Memory B cell (primary cell): Measurements from ENCODE around the gene TBRG4.
"Not testable (repeated sequence)": the region's sequence is repeated elsewhere in the genome, so short reads cannot be mapped to it uniquely, and the experiment has no call there.

Source experiments
- ATAC-seq: fragments of 150-1000 bp; cut with Tn5 transposase; 2 replicates; pipeline ENCODE4 v1.10.0; 2021; ENCODE audit warnings: low read depth, mild to moderate bottlenecking, moderate library complexity
- DNase-seq, 2 donors: peaks; one replicate each; pipeline ENCODE4 v3.0.0; 2022; ENCODE audit warnings: low spot score in 2 of 2
- H3K27ac Mint-ChIP-seq: one replicate; pipeline ENCODE4 v1.8.0; 2022; ENCODE audit warnings: mild to moderate bottlenecking, moderate library complexity, mixed read lengths
- H3K27me3 Mint-ChIP-seq: one replicate; pipeline ENCODE4 v1.8.0; 2022; ENCODE audit warnings: mixed read lengths
- H3K36me3 Mint-ChIP-seq: one replicate; pipeline ENCODE4 v1.8.0; 2022; ENCODE audit warnings: mild to moderate bottlenecking, mixed read lengths
- H3K4me1 Mint-ChIP-seq: one replicate; pipeline ENCODE4 v1.8.0; 2022; ENCODE audit warnings: mixed read lengths
- H3K4me3 Mint-ChIP-seq: one replicate; pipeline ENCODE4 v1.8.0; 2022; ENCODE audit warnings: mild to moderate bottlenecking, moderate library complexity, mixed read lengths
- H3K9me3 Mint-ChIP-seq: one replicate; pipeline ENCODE4 v1.8.0; 2022; ENCODE audit warnings: mixed read lengths

TBRG4 gene

DNA sequence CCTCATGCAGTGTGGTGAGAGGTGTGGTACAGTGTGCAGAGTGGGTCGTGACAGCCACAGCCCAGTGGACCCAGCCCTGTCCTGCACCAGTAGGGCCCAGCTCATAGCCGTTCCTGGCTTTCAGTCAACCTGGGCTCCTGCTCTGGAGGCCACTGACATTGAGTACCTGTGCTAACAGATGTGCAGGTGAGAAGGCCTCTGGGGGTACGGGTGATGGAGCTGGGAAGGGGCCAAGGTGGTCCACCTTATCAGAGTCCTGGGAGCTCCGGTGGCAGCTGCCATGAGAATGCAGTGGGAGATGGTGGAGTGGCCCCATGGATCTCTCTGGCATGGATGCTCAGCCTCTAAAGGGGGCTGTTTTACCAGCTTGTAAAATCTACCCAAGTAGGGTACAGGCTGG is 6.1 kb upstream of the TBRG4 start:
- no peaks in the 10 kb centered on the region for H3K36me3 Mint-ChIP-seq
- no peaks in the 10 kb centered on the region for H3K4me1 Mint-ChIP-seq
- H3K27ac Mint-ChIP-seq = no peak overlapping the region
- H3K27me3 Mint-ChIP-seq = peaks cover 9% of the 10 kb centered on the region
- H3K9me3 Mint-ChIP-seq = no peaks in the 10 kb centered on the region
- no peak overlapping the region for H3K4me3 Mint-ChIP-seq
- ATAC-seq (no peak), DNase-seq (no peak)

DNA sequence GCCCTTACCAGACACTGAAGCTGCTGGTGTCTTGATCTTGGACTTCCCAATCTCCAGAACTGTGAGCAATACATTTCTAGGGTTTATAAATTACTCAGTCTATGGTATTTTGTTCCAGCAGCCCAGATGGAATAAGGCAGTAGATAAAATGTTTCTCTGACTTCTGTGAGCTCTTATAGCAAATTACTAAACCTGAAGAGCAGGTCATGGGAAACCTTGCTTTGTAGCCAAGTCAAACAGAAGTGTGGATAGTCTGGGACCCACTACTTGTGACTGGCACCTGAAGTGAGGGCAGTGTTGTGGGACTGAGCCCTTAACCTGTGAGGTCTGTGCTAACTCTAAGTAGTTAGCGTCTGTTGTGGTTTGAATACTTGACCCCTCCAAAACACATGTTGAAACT is 4.6 kb upstream of the TBRG4 start:
- Mint-ChIP-seq H3K27ac (no peak overlapping the region), H3K4me1 (peaks cover 6% of the 10 kb centered on the region), H3K4me3 (no peak overlapping the region), H3K36me3 (no peaks in the 10 kb centered on the region), H3K27me3 (peaks cover 9% of the 10 kb centered on the region), H3K9me3 (no peaks in the 10 kb centered on the region)
- DNase-seq = no peak
- no peak for ATAC-seq

DNA sequence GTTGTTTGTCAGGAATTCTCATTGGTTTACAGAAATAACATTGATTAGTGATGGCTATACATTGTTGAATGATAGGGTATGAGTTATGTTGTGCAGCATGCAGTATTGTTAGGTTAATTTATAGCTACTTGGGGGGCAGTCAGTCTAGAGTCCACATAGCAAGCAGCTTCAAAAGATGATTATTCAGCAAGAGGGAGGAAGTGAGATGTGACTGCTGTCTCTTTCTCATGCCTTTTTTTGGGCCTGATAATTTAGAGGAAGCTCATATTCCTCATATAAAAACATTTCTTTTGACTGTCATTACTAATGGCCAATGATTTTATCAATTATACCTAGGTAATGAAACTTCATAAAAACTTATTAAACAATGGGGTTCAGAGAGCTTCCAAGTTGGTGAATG is 3.4 kb upstream of the TBRG4 start:
- Mint-ChIP-seq H3K36me3 (no peaks in the 10 kb centered on the region), H3K9me3 (no peaks in the 10 kb centered on the region), H3K4me3 (no peak overlapping the region), H3K27ac (no peak overlapping the region), H3K4me1 (peaks cover 9% of the 10 kb centered on the region), H3K27me3 (peaks cover 9% of the 10 kb centered on the region)
- ATAC-seq = no peak
- no peak for DNase-seq

DNA sequence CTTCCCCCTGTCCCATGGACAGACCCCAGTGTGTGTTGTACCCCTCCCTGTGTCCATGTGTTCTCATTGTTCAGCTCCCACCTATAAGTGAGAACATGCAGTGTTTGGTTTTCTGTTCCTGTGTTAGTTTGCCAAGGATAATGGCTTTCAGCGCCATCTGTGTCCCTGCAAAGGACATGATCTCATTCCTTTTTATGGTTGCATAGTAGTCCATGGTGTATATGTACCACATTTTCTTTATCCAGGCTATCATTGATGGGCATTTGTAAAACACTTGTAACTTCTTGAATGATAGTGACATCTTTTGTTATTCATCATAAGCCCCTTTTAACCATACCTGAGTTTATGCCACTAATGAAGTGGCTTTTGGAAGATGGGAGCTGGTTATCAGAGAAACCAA is 2.8 kb upstream of the TBRG4 start:
- H3K27ac Mint-ChIP-seq, H3K27me3 Mint-ChIP-seq, DNase-seq, H3K9me3 Mint-ChIP-seq, ATAC-seq, H3K4me1 Mint-ChIP-seq, H3K36me3 Mint-ChIP-seq: not testable (repeated sequence)
- peak overlapping the region; percentile 27 for H3K4me3 Mint-ChIP-seq

DNA sequence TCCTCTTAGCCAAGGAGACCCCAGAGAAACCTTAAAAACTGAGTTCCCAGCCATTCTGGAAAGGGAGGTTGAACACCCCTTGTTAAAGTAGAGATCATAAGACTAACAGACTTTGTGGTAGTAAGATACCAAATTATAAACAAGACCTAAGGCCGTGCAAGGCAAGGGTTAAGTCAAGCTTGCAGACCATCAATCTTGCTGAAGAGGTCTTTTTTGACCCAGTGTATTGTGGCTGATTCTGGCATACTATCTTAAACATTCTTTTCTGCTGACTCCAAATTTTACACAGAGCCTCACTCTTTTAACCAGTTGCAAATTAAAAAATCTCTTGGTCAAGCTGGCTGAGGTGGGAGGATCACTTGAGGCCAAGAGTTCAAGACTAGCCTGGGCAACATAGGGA is 1.2 kb upstream of the TBRG4 start:
- DNase-seq (no peak), ATAC-seq (no peak)
- H3K27ac Mint-ChIP-seq = peak overlapping the region; percentile 97
- peaks cover 7% of the 10 kb centered on the region for H3K27me3 Mint-ChIP-seq
- peak overlapping the region; percentile 34 for H3K4me3 Mint-ChIP-seq
- peaks cover 4% of the 10 kb centered on the region for H3K36me3 Mint-ChIP-seq
- H3K4me1 Mint-ChIP-seq = peaks cover 17% of the 10 kb centered on the region
- H3K9me3 Mint-ChIP-seq = no peaks in the 10 kb centered on the region

DNA sequence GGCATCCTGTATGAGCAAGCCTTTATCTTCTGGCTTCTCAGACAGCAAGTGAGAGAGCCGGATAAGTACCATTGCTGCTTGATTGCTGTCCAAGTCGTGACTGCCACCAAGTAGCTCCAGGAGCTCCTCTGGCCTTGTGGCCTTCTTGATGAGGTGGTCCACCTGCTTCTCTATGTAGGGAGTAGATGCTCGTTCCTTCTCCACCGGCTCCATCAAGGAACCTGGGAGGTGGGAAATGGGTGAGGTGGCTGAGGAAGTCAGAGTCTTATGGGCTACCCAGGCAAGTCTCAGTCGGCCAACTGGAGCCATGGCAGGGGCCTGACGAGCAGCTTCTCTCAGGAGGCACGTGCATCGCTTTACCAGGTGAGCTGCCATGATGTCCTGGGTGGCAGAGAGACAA is 2.6 kb downstream of the TBRG4 start:
- Mint-ChIP-seq H3K27me3 (no peaks in the 10 kb centered on the region), H3K27ac (no peak overlapping the region), H3K9me3 (no peaks in the 10 kb centered on the region), H3K36me3 (peaks cover 4% of the 10 kb centered on the region), H3K4me1 (peaks cover 18% of the 10 kb centered on the region), H3K4me3 (no peak overlapping the region)
- DNase-seq (no peak), ATAC-seq (no peak)

DNA sequence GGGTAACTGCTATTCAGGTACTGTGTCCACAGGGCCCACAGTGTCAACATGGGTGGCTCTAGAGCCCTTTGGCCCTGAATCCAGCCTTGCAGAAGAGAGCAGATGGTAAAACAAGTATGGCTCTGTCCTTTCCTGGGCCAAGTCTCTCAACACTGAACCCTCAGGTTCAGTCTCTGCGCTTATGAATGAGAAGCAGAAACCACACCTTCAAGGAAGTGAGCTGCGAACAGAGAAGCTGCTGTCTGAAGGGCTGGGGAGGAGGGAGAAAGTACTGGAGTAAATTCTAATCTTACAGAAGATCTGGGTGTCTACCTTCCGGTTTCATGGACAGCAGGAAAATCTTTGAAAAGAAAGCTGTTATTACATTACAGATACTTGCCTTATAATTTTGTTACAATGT is 4.1 kb downstream of the TBRG4 start:
- H3K4me1 Mint-ChIP-seq = peaks cover 18% of the 10 kb centered on the region
- no peak overlapping the region for H3K4me3 Mint-ChIP-seq
- no peaks in the 10 kb centered on the region for H3K27me3 Mint-ChIP-seq
- DNase-seq = no peak
- peaks cover 4% of the 10 kb centered on the region for H3K36me3 Mint-ChIP-seq
- H3K9me3 Mint-ChIP-seq = no peaks in the 10 kb centered on the region
- no peak overlapping the region for H3K27ac Mint-ChIP-seq
- no peak for ATAC-seq

DNA sequence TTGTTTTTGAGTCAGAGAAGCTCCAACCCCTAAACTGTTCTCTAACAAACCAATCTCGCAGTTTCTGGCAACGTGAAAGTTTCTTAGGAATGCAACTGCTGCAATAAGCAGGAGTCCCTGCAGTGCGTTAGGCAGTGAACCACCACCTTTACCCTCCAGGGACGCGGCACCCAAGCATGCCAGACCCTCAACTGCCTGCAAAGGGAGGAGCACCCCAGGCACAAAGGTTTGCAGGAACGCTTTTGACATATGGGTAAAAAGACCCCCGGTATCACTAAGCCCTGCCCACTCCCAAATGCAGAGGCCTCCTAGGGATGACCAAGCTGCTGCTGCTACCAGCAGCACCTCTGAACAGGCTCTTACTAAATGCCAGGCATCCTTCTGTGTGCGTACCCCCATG is 4.7 kb downstream of the TBRG4 start:
- Mint-ChIP-seq H3K9me3 (no peaks in the 10 kb centered on the region), H3K36me3 (peaks cover 5% of the 10 kb centered on the region), H3K4me3 (no peak overlapping the region), H3K4me1 (peaks cover 17% of the 10 kb centered on the region), H3K27ac (no peak overlapping the region), H3K27me3 (no peaks in the 10 kb centered on the region)
- ATAC-seq (no peak), DNase-seq (no peak)

DNA sequence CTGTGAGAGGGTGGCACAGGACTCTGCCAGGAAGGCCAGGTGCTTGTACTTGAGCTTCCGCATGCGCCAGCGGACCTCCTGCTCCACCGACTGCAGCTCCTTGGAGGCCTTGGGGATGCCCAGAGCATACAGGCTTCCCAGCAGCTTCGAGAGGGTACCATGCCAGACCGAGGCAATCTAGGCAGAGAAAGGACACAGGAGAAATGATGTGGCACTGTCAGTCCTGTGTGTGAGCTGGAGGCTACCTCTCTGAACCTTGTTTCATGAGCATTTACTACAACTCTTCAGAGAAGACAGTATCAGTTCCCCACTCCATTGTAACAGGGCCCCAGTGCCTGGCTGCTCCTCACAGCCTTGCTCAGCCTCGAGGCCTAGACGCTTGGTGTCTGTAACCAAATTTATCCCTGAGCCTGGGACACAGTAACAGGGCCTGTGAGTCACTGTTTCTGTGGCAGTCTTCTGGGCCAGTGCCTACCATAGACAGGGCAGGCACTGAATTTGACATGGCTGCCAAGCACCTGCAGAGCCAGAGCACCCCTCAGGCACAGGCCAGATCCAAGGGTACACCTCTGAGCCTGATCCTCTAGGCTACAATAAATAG is 5.8 kb downstream of the TBRG4 start:
- no peak for ATAC-seq
- no peak overlapping the region for H3K4me3 Mint-ChIP-seq
- H3K27me3 Mint-ChIP-seq = no peaks in the 10 kb centered on the region
- H3K27ac Mint-ChIP-seq = no peak overlapping the region
- peaks cover 12% of the 10 kb centered on the region for H3K4me1 Mint-ChIP-seq
- H3K9me3 Mint-ChIP-seq = no peaks in the 10 kb centered on the region
- H3K36me3 Mint-ChIP-seq = peaks cover 9% of the 10 kb centered on the region
- no peak for DNase-seq

DNA sequence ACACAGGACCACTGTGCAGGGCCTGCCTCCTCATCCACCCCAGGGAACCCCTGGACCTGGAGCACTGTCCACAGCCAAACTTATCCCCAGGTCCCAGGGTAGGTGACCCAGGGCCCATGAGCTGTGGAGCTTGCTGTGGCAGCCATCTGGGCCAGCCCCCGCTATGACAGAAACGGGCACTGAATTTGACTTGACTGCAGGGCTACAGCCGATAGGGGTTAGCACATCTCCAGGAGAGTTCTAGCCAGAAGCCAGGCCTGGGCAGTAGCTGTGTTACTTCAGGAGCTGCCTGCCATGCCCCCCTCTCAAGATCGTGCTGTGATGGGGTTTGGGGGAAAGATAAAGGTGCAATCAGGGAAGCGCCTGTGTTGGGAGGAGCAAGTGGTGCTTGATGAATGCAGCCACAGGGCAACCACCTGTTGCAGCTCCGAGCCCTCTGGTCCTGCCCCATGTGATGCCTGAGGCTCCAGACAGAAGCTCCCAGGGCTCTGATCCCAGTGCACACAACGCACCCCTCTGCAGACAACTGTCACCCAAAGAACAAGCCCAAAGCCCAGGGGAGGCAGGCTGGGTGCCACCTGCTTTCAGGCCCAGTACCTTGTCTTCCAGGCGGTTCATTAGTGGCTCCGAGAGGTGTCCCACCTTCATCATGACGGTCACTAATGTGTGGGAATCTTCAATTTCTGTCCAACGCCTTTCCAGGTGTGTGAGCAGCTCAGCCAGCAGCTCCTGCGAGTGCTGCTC is 6.5 kb downstream of the TBRG4 start:
- DNase-seq (no peak), ATAC-seq (no peak)
- Mint-ChIP-seq H3K4me3 (no peak overlapping the region), H3K27ac (no peak overlapping the region), H3K4me1 (peaks cover 10% of the 10 kb centered on the region), H3K27me3 (no peaks in the 10 kb centered on the region), H3K36me3 (peaks cover 9% of the 10 kb centered on the region), H3K9me3 (no peaks in the 10 kb centered on the region)

DNA sequence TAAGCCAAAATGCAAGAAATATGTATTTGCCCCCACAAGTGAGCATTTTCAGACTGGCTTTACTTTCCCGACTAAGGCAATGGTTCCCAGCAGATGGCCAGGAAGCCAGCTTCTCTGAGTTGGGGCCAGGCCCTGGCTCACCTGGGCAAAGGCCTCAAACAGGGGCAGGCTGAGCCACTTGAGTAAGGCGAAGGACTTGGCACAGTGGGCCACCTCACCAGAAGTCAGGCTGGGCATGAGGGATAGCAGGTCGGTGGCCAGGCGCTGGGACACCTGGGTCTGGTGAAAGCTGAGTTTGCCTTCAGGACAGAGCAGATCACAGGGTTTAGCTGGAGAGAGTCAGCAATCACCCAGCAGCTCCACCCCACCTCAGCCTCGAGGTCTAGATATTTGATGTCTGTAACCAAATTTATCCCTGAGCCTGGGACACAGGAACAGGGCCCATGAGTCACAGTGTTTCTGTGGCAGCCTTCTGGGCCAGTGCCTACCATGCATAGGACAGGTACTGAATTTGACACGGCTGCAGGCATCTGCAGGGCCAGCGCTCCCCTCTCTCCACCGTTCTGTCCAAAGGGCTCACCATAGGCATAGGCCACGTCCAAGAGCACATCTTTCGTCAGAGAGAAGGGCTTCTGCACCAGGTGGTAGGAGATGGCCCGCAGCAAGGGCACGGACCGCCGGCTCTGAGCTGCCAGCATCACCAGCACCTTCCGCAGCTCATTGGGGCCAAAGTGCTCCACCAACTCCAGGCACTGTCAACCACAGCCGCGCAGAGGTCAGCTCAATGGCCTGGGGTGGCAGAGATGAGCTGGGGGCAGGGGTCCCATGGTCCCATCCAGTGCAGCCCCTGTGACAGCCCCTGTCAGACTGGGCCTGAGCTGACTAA is 7.3 kb downstream of the TBRG4 start:
- Mint-ChIP-seq H3K36me3 (peaks cover 11% of the 10 kb centered on the region), H3K27me3 (no peaks in the 10 kb centered on the region), H3K4me1 (peaks cover 8% of the 10 kb centered on the region), H3K4me3 (no peak overlapping the region), H3K9me3 (no peaks in the 10 kb centered on the region), H3K27ac (no peak overlapping the region)
- no peak for ATAC-seq
- DNase-seq = no peak

DNA sequence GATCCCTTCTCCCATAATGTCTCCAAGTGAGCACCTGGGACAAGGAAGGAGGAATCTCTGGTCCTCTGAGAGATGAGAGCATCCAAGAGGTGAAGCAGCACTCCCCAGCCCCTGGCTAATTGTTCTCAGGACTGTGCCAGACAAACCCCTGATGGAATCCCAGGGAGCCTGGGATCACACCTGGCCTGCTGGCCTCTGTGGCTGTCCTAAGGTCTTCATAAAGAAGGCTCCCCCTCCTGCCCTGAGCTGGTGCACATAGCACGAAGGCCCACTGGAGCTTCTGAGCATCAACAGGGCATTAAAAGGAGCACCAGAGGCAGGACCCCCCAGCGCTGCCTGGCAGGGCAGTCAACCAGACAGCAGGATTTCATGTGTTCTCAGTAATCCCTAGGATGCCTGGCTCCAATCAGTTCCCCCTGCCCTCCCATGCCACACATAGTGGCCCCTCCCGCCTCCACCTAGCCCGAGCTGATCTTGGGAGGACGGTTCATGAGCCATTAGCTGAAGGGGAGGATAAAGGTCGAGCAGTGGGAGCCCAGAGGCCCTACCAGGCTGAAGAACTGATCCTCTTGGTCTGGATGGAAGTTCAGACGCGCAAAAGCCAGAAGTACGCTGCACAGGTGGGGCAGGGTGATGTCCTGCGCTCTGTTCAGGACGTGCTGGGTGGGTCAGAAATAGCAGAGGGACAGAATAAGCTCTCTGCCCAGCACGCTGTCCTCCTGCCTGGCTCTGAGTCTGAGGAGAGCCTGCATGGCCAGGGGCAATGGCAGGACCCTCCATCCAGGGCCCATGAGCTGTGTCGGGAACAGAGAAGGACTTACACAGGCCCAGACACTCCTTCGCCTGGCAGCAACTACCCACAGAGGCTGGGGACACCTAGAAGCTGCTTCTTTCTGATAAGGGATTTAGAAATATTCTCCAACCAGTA is 8.4 kb downstream of the TBRG4 start:
- Mint-ChIP-seq H3K36me3 (peaks cover 11% of the 10 kb centered on the region), H3K27me3 (no peaks in the 10 kb centered on the region), H3K9me3 (no peaks in the 10 kb centered on the region), H3K4me1 (peaks cover 5% of the 10 kb centered on the region), H3K4me3 (no peak overlapping the region), H3K27ac (peak overlapping the region; percentile 20)
- ATAC-seq (no peak), DNase-seq (no peak)

DNA sequence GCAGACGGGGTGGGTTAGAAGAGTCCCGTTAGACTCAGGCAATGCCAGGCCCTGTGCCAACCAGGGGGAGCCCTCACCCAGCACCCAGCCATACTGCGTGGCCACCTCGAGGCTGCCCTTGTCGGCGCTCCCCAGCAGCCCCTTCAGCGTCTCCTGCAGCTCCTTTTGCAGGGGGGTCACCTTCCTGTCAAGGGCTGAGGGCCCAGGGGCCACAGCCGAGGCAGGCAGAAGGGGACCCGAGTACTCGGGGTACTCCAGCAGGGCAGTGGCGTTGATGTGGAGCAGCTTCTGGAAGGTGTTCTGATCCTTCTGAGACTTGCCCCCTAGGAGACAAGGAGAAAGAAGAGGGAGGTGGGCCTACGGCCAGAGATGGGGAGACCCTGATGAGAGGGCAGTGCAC is 9.7 kb downstream of the TBRG4 start:
- H3K27me3 Mint-ChIP-seq = no peaks in the 10 kb centered on the region
- H3K27ac Mint-ChIP-seq = no peak overlapping the region
- H3K4me1 Mint-ChIP-seq = no peaks in the 10 kb centered on the region
- H3K9me3 Mint-ChIP-seq = no peaks in the 10 kb centered on the region
- no peak for ATAC-seq
- no peak for DNase-seq
- peaks cover 7% of the 10 kb centered on the region for H3K36me3 Mint-ChIP-seq
- no peak overlapping the region for H3K4me3 Mint-ChIP-seq
